Thoracic aorta (tissue), 2 donors: ENCODE results near the gene IFITM2. TPM values are rescaled to one million over a fixed set of nuclear protein-coding genes. Genes with fewer than 3 reads are reported as not detected.

ENCODE experiments used
- ATAC-seq: fragments of 150-250 bp; one replicate; pipeline ENCODE4 v1.8.0; 2017; ENCODE audit warnings: low read depth; ENCODE audit not compliant: insufficient number of reproducible peaks, low FRiP score
- DNase-seq: peaks from one replicate; pipeline ENCODE4 v3.0.0-alpha.2; 2020; ENCODE audit warnings: low spot score
- H3K27ac ChIP-seq, 2 donors: fragments of 200-600 bp; sonication (generic); 1 replicate in 1 of 2; 2 replicates in 1 of 2; pipeline ENCODE4 v1.5.1; 2016; ENCODE audit warnings: mild to moderate bottlenecking in 2 of 2, moderate library complexity in 2 of 2
- H3K27me3 ChIP-seq: fragments of 200-600 bp; sonication (generic); replicated peaks from 2 replicates; pipeline ENCODE4 v1.6.0; 2016; ENCODE audit warnings: mild to moderate bottlenecking; ENCODE audit not compliant: insufficient read depth
- H3K36me3 ChIP-seq: fragments of 200-600 bp; sonication (generic); one replicate; pipeline ENCODE4 v1.5.1; 2016
- H3K4me1 ChIP-seq, 2 donors: fragments of 200-600 bp; sonication (generic); 1 replicate in 1 of 2; 2 replicates in 1 of 2; pipeline versions ENCODE4 v1.5.1 to v1.6.0; 2016; ENCODE audit warnings: low read depth in 2 of 2, mild to moderate bottlenecking in 1 of 2; ENCODE audit not compliant: control insufficient read depth in 1 of 2
- H3K4me3 ChIP-seq: fragments of 200-600 bp; sonication (generic); 2 replicates; pipeline ENCODE4 v1.5.1; 2016; ENCODE audit warnings: mild to moderate bottlenecking
- H3K9me3 ChIP-seq: fragments of 200-600 bp; sonication (generic); 2 replicates; pipeline ENCODE4 v1.5.1; 2016
- total RNA-seq, 2 donors: library from RNA; depleted of rRNA; stranded (reverse); fragments of >200 nt; gene quantifications; one replicate each; pipeline versions ENCODE4 v1.1.0 to v1.2.3, GENCODE V29; 2016
- TF ChIP-seq, protein P1 (sequence below): fragments of 200-600 bp; sonication (generic); IDR thresholded peaks from one replicate; pipeline ENCODE4 v1.5.1; 2019; ENCODE audit warnings: antibody characterized with exemption

The IFITM2 gene
- total RNA-seq, 2 donors from 2014 or later, result 275 to 477 TPM

GRCh38 chr11:297051-297585 is 10.5 kb upstream of the IFITM2 start:
- no peak overlapping the region for H3K27ac ChIP-seq
- ATAC-seq, result no peak
- H3K4me1 ChIP-seq, result no peaks in the 10 kb centered on the region
- H3K27me3 ChIP-seq, result no peaks in the 10 kb centered on the region
- H3K36me3 ChIP-seq, result peaks cover 5% of the 10 kb centered on the region
- H3K4me3 ChIP-seq, result no peak overlapping the region
- DNase-seq, result no peak
- TF ChIP-seq, protein P1, sequence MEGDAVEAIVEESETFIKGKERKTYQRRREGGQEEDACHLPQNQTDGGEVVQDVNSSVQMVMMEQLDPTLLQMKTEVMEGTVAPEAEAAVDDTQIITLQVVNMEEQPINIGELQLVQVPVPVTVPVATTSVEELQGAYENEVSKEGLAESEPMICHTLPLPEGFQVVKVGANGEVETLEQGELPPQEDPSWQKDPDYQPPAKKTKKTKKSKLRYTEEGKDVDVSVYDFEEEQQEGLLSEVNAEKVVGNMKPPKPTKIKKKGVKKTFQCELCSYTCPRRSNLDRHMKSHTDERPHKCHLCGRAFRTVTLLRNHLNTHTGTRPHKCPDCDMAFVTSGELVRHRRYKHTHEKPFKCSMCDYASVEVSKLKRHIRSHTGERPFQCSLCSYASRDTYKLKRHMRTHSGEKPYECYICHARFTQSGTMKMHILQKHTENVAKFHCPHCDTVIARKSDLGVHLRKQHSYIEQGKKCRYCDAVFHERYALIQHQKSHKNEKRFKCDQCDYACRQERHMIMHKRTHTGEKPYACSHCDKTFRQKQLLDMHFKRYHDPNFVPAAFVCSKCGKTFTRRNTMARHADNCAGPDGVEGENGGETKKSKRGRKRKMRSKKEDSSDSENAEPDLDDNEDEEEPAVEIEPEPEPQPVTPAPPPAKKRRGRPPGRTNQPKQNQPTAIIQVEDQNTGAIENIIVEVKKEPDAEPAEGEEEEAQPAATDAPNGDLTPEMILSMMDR, result no peak
- no peaks in the 10 kb centered on the region for H3K9me3 ChIP-seq

DNA sequence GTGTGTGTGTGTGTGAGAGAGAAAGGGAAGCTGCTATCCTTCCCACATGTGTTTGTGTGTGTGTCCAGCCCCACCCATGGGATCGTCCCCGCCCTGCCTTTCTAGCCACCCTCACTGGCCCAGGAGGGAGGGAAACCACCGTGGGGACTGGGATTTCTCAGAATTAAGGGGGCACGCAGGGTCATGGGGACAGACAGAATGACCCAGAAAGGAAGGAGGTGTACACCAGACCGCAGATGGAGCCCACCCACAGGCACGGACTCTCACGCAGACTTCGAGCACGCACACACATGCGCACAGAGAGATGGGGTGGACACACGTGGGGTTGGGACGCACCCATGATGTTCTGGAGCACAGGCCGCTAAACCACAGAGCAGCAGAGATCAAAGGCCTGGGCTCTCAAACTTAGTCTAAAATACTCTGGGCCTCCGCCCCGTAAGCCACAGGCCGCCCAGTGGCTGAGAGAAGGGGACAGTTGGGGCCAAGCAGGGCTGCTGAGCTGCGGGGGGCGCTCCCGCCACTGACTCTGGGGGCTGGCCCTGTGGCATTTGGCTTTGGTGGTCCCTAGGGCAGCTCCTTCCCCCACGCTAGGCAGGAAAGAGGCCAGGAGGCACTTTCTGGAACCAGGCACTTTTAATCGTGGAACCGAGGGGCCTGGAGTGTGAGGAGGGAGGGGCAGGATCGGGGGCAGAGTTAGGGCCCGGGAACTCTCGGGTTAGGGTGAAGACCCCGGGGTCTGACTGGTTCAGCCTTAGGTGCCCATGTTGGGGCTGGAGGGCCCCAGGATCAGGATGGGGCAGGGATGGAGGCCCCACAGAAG is 9.8 kb upstream of the IFITM2 start:
- H3K4me1 ChIP-seq, result no peaks in the 10 kb centered on the region
- H3K27me3 ChIP-seq, result no peaks in the 10 kb centered on the region
- H3K9me3 ChIP-seq, result no peaks in the 10 kb centered on the region
- DNase-seq (no peak), ATAC-seq (no peak)
- H3K36me3 ChIP-seq, result peaks cover 5% of the 10 kb centered on the region
- H3K27ac ChIP-seq, result no peak overlapping the region
- TF ChIP-seq, protein P1, result no peak
- H3K4me3 ChIP-seq, result no peak overlapping the region

GRCh38 chr11:298406-299065 is 9.1 kb upstream of the IFITM2 start:
- Histone ChIP-seq H3K4me3 (no peak overlapping the region), H3K4me1 (no peaks in the 10 kb centered on the region), H3K27ac (no peak overlapping the region), H3K27me3 (no peaks in the 10 kb centered on the region), H3K9me3 (no peaks in the 10 kb centered on the region), H3K36me3 (peaks cover 5% of the 10 kb centered on the region)
- DNase-seq (no peak), ATAC-seq (no peak)
- TF ChIP-seq, protein P1, result no peak

- TF ChIP-seq, protein P1, result no peak
- Histone ChIP-seq H3K4me3 (no peak within 1 kb of the TSS), H3K4me1 (no peaks in the 10 kb centered on the region), H3K36me3 (no peaks in the 10 kb centered on the region), H3K27ac (no peak within 1 kb of the TSS), H3K9me3 (no peaks in the 10 kb centered on the region), H3K27me3 (no peaks in the 10 kb centered on the region)
- no peak for ATAC-seq
- DNase-seq, result no peak
These were observed 8.3 kb upstream of the IFITM2 start, which contains the start of gene IFITM5 for GRCh38 chr11:299081-299891. TSS of gene IFITM5 (minus strand) at chr11:299526. CDS start at chr11:299490, 36 bp downstream.
